SW 1271 (cell line): Measurements from ENCODE around the gene ZNF317.
A peak's percentile ranks its signal among the peaks of the same experiment; 100 is the strongest.

Experiments
- DNase-seq, 2 experiments: peaks; one replicate each; lab custom pipeline; 2025; lab: John Stamatoyannopoulos, UW

The ZNF317 gene

DNA sequence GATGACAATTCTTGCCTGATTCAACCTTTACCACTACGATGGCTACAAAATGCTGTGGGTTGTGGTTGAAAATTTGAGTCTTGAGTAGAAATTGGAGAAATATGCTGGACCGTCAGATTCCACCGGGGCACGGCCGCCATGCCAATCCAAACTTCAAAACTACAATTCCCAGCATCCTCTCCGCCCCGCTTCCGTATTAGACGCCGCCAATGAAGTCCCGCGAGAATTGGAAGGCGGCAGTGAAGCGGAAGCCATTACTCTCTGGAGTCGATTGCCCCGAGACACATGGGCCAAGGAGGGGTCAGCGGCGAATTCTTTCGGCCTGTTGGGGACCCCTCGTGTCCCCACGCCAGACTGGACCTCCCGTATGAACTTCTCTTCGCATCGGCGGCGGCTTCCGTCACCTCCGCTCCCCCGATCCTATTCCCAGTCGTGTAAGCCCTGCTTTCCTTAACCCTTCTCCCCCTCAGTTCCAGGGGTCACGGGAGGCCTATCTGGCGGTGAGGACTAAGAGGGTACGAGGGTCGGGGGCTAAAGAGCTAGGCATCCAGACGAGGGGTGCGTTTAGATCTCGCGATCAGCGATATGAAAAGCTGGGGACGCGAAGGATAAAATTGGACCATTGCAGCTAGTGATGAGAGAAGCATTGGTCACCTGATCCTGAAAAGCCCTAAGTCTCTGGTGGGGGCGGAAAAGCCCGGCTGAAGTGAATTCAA lies at the start of gene ZNF317:
ZNF317 (plus strand) TSS at position 239 of the 716 bp plus-strand sequence. CDS start 15,620 bp downstream, outside the sequence.
- peak; percentile 79 to 87 for DNase-seq

DNA sequence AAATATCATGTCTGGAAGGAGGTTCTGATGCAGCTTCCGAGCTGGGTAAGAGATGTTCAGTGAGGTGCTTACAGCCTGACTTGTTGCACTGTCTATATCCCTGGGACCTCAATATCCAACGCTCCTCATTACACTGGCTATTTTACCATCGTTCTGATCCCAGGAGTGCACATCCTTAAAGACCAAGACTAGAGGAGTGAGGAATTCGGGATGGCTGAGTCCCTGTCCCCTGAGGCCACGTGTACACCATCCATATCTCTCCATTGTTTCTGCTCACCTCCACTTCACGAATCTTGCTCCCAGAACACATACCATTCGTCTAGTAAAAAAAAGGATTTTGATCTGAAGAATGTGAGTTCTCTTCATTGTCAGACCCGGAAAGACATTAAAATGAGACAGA lies 32.8 kb upstream of the ZNF317 start, which contains the start of gene OR7G2:
OR7G2 (minus strand) TSS at position 101 of the 400 bp plus-strand sequence. CDS start 4,232 bp downstream, outside the sequence.
- DNase-seq, result no peak

DNA sequence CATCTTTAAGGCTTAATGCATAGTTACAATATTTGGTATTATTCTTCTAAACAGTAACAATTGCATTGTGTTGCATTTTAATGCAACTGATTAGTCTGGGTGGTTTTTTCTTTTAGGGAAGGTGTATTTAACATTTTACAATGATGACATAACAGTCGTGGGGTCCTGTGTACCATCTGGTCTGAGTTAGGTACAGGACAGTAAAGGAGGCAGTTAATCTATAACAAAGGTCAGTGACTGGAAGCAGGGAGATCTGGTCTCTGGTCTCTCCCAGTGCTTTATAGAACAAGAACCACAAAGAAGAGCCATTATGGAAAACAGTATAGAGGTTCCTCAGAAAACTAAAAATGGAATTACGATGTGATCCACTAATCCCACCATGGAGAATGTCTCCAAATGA lies 30.2 kb upstream of the ZNF317 start:
- DNase-seq, result no peak

DNA sequence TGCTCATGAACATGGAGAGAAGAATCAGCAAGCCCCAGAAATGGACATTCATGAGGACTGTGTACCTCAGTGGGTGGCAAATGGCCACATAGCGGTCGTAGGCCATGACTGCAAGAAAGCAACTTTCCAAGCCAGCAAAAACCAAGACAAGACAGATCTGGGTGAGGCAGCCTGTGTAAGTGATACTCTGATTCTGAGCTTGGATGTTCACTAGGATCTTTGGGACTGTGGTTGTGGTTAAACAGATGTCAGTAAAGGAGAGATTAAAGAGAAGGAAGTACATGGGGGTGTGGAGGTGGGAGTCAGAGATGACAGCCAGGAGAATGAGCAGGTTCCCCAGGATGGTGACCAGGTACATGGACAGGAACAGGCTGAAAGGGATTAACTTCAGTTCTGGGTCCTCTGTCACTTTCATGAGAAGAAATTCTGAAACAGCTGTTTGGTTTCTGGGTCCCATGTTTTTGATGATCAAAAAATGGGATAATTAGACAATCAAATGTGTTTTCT lies 24.8 kb upstream of the ZNF317 start, which contains the start of gene OR7G1:
OR7G1 (minus strand) TSS at position 457 of the 507 bp plus-strand sequence; CDS start at position 457, 0 bp downstream.
- no peak for DNase-seq

DNA sequence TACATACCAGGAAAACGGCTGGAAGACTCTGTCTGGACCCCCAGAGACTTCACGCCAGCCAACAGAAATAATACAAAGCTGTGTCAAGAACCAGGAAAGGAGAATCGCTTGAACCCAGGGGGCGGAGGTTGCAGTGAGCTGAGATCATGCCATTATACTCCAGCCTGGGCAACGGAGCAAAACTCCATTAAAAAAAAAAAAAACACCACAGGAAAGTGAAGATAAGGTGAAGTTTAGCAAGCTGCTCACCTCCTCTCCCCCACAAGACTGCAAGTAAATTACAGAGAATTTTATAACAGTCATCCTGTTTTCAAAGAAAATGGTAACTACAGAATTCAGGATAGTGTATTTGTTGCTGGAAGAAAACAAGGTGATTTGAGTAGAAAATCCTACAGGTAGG lies 23.6 kb upstream of the ZNF317 start:
- DNase-seq, result no peak

DNA sequence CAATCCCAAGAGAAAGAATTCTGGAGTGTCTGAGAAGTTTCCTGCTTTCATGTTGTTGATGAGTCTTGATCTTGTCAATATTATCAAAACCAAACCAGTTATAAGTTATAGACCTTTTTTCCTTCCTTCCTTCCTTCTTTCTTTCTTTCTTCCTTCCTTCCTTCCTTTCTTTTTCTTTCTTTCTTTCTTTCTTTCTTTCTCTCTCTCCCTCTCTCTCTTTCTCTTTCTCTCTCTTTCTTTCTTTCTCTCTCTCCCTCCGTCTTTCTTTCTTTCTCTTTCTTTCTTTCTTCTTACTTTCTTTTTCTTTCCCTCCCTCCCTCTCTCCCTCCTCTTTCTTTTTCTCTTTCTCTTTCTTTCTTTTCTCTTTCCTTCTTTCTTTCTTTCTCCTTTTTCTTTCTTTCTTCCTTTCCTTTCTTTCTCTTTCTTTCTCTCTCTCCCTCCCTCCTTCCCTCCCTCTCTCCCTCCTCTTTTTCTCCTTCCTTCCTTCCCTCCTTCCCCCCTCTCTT lies 13.2 kb upstream of the ZNF317 start, which contains the start of gene OR7G3:
OR7G3 (minus strand) TSS at position 51 of the 506 bp plus-strand sequence; CDS start at position 51, 0 bp downstream.
- no peak for DNase-seq

DNA sequence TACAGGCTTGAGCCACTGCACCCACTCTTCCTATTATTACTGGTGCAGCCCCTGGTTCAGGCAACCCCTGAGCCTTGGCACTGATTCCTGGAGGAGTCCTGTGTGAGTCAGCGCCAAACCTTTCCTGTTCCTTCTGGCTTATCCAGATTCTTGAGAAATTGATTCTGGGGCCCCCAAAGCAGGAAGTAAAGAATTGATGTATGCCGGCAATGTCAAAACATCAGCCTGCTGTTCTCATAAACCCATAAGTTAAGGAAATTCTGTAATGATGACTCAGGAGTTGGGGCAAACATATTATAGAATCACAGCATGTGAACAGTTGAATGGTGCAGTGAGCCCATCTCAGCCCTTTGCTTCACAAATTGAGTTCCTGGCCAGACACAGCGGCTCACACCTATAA lies 12.0 kb upstream of the ZNF317 start:
- peak; percentile 60 to 83 for DNase-seq

DNA sequence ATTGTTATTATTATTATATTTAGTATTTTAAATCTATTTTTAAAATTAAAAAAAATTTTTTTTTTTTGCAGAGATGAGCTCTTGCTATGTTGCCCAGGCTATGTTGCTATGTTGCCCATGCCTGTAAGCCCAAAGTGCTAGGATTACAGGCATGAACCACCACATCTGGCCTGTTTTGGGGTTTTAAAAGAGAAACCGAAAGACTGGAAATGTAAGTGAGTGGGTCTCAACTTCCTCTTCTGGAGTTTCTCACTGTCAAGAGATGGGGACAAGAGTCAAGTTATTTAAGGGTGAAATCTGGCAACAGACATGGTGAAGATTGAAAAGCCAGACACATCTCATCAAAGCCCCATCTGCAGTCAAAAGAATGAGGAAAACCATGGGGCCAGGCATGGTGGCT lies 9.2 kb upstream of the ZNF317 start:
- no peak for DNase-seq

DNA sequence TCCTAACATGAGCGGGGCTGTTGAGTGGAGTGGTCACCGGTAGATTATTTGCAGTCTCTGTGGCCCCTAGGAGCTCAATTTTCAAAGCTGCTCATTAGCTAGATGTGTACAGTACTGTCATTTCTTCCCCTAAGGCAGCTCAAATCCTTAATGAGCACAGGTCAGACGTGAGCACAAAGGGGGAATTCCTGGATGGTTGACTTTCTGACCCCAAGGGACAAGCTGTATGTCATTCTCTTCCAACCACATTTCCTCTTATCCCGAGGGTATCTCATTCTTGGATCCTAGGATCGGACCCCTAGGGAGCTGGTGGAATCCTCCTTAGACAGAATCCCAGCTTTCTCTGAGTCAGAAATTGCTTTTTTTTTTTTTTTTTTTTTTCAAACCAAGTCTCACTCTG lies 7.8 kb upstream of the ZNF317 start:
- DNase-seq, result no peak

DNA sequence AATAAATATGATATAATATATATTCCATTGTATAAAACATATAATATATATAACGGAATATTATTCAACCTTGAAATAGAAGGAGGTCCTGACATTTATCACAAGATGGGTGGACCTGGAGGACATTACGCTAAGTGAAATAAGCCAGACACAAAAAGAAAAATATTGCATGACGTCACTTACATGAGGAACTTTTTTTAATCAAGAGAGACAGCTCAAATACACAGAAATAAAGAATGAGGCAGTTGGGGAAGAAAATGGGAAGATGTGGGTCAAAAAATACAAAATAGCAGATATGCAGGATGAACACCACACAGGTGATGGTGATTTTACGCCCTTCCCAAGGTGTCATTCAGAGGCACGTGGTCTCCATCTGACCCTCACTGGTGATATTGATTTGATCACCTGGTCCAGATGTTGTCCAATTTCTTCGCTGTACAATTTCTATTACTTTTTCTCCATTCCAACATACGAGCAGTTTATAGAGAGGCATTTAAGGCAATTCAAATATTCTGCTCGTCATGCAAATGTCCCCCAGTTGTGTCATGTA lies 513 bp upstream of the ZNF317 start:
- no peak for DNase-seq

DNA sequence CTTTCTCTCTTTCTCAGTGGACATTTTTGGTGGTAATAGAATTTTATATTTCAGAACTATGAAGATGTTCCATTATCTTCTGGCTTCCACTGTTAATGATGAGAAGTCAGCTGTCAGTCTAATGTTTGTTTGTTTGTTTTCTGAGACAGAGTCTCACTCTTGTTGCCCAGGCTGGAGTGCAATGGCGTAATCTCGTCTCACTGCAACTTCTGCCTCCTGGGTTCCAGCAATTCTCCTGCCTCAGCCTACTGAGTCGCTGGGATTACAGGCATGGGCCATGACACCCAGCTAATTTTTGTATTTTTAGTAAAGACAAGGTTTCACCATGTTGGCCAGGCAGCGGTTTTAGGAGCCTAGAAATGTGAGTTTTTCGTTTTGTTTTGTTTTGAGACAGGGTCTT lies 4.7 kb downstream of the ZNF317 start:
- DNase-seq, result no peak

DNA sequence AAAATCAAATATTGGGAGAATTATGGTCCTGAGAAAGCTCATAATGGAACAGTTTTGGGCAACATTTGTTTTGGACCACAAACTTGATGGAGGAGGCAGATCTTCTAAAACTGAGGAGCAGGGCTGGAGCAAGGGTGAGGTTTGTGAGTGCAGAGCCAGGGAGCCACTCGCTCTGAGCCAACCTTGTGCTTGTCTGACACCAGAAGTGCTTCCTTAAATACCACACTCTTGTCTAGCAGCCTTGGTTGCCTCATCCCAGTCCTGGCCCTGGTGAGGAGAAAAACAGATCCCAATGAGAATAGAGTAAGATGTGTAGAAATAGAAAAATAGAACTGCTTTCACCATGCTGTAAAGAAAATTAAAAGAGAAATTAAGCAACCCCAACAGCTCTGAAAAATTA lies 6.7 kb downstream of the ZNF317 start:
- DNase-seq, result no peak

DNA sequence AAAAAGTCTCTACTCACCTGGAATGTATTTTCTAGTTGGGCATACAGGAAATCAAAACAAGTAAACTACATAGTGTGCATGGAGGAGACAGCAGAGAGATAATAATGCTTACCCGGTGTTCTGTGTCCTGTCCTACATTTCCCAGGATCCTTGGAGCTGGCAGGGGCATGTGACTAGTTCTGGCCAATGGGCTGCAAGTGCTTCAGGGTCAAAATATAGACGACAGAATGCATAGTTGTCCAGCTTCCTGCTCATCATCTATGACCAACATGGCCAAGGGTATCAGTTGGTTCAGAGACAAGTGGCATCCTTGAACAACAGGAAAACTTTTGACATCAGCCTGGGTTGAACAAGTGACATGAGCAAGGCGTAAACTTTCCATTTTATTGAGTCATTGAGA lies 8.5 kb downstream of the ZNF317 start:
- no peak for DNase-seq

DNA sequence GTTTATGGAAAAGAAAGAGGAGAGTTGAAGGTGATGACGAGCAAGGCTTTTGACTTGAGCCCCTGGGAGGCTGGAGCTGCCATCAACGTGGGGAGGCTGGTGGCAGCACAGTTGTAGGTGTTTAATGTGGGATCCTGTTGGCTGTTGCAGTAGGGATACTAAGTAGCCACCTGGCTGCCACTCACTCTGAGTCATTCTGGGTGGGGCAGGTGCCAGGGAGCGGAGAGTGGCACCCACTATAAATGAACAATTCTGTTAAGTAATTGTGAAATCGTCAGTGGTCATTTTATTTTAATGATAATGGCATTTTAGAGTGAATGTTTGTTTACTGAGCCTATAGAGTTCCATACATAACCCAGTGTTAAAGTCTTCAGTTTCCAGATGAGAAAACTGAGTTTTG lies 9.8 kb downstream of the ZNF317 start:
- no peak for DNase-seq

DNA sequence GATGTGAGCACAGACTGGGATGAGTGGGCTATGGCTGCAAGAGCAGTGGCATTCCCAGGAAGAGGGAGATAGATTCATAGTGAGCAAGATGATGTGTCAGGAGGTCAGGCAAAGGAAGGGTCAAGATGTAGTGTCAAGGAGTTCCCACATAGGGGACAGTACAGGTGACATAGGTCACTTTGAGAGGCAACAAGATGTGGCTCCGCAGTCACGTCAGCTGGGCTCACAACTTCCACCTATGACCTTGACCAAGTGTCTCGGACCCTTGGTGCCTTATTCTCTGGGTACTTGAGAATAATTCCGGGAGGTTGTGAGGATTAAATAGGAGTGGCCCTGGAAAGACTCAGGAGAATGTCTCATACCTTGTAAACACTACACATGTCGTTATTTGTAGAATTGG lies 10.5 kb downstream of the ZNF317 start:
- no peak for DNase-seq

DNA sequence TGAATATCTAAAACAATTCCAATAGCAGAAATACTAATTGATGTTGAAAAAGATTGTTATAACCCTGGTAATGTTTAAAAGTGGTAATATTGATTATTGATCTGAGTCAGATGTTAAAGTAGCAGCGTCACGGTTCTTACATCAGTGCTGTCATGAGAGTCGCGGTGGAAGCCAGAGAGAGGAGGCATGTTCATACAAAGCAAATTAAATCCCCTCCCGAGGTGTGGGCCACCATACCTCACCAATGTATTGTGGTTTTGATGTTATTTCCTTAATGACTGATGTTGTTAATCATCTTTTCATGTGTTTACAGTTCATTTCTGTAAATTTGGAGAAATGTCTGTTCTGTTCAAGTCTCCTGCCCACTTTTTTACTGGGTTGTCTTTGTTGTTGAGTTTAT lies 11.2 kb downstream of the ZNF317 start:
- no peak for DNase-seq

DNA sequence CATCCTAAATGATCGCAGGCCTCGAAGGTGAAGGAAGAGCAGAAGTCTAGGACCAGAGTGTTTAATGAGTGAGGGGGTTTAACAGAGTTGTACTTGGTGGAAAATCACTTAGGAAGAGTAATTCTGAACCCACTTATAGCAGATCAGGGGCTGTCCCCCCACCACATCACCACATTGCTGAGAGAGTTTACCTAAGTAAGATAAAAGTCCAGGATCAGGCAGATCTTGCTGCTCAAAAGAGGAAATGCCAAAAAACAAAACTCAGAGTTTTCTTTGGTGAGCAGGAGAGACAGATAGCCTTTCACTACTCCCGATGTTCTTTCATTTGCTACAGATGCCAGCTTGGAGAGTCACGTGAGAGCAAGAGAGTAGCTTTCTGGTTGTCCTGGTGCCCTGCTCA lies 15.4 kb downstream of the ZNF317 start:
- no peak for DNase-seq

DNA sequence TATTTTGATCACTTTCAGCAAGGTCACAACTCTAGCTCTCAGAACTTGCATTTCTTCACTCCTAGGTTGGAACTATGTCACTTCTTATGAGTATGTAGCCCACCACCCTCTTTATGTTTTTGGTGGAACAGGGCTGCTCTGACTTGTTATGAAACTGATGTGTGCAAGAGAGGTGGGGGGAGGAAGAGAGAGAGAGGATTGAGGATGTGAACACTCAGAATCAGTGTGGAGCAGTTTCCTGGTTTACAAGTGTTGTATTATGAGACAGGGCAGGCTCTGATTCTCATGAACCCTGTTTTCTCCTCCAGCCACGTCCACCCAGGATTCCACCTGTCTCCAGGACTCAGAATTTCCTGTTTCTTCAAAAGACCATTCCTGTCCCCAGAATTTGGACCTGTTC lies 16.1 kb downstream of the ZNF317 start:
- no peak for DNase-seq

DNA sequence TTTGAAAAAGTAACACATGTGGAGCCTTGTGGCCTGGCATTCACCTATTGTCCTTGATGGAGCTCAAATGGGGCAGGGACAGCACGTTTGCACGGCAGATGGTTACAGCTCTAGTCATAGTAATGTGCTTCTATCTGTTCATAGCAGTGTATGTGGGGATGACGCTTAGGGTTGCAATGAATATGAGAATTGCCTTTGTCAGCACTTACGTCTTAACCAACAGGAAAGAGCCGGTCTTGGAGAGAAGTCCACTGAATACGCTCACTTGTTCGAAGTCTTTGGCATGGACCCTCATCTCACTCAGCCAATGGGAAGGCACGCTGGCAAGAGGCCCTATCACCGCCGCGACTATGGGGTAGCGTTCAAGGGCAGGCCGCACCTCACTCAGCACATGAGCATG lies 19.7 kb downstream of the ZNF317 start:
- no peak for DNase-seq

DNA sequence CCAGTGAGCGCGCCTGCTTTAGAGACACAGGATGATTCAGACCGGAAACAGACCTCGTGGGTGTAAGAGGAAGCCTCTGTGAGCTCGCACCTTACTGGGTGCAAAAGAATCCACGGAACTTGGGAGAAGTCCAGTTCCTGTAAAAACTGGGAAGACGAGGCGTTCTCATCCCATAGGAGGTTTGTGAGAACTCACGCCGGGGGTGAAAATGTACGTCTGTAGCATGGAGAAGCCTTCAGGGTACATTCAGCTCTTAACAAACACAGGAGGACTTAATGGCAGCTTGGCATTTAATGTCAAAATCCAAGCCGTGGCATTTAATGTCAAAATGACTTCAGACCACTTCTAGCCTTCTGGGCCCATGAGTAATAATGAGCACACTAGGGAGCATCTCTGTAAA lies 21.2 kb downstream of the ZNF317 start:
- DNase-seq, result no peak

DNA sequence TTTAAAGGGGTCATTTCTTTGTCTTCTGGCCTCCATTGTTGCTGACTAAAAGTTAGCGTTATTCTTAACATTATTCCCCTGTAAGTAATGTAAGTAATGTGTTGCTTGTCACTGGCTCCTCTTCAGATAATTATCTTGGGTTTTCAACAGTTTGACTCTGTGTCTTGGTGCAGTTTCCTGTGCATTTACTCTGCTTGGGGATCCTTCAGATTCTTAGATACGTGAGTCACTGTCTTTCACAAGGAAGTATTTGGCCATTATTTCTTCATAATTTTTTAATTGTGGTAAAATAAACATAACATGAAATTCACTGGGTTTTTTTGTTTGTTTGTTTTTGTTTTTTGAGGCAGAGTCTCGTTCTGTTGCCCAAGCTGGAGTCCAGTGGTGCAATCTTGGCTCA lies 25.1 kb downstream of the ZNF317 start:
- no peak for DNase-seq

DNA sequence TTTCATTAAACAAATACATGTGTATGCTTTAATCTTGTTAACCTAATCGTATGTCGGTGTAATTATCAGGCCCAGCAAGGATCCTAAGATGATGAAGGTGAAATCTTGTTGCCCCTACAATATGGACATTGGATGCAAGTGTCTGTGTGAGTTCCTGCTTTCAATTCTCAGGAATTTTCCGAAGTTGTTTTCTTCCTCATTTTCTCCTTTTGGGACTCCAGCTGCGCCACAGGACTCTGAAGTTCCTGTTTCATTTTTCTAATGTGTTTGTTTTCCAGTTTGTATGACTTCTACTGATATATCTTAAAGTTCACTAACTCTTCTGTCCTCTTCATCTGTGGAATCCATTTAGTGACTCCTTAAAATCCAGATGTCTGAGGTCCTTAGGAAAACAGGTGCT lies 26.6 kb downstream of the ZNF317 start:
- no peak for DNase-seq

DNA sequence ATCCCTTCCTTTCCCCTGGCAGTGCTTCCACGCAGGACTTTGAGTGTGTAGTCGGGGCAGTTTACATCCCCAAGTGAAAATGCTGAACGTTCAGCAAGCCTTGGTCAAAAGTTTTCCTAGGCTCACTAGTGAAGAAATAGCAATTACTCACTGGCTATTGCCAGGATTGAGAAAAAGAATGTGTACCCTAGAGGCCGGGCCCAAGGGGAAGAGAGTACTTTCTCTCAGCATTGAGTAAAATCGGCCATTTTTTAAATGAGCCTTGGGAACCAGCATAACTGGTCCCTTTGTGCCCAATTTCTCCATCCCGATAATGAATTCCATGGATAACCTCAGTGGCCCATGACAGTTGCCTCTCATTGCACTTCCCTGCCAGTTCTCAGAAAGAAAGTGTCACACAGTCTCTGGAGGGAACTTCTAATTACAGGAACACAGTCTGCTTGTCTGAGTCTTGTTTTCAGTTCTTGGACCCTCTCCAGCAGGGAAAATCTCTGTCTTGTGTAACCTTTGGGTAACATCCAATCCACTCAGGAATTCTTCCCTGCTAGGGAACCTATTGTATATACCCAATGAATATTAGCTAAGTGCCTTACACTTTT lies 31.3 kb downstream of the ZNF317 start:
- no peak for DNase-seq
